22Rv1 (cell line): Measurements from ENCODE around the gene UBE2O.

Experiments
- ZFX ChIP-seq: fragments of 450-650 bp; IDR thresholded peaks from 2 replicates; pipeline ENCODE4 v1.6.1; 2017; ENCODE audit warnings: antibody characterized with exemption, borderline replicate concordance
- TF ChIP-seq, protein P1 (sequence below): fragments of 450-650 bp; IDR thresholded peaks from 2 replicates; pipeline ENCODE4 v1.5.1; 2017; ENCODE audit warnings: mild to moderate bottlenecking

GRCh38 chr17:76369804-76370203, 83.1 kb downstream of the UBE2O start:
- TF ChIP-seq, protein P1, sequence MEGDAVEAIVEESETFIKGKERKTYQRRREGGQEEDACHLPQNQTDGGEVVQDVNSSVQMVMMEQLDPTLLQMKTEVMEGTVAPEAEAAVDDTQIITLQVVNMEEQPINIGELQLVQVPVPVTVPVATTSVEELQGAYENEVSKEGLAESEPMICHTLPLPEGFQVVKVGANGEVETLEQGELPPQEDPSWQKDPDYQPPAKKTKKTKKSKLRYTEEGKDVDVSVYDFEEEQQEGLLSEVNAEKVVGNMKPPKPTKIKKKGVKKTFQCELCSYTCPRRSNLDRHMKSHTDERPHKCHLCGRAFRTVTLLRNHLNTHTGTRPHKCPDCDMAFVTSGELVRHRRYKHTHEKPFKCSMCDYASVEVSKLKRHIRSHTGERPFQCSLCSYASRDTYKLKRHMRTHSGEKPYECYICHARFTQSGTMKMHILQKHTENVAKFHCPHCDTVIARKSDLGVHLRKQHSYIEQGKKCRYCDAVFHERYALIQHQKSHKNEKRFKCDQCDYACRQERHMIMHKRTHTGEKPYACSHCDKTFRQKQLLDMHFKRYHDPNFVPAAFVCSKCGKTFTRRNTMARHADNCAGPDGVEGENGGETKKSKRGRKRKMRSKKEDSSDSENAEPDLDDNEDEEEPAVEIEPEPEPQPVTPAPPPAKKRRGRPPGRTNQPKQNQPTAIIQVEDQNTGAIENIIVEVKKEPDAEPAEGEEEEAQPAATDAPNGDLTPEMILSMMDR = no peak
- no peak for TF ChIP-seq ZFX
